GM06990 (cell line): ENCODE data around the gene ONECUT3.

Experiments used
- DNase-seq: peaks from one replicate; pipeline ENCODE4 v3.0.0-alpha.2; 2011; ENCODE audit not compliant: insufficient read length; ENCODE audit errors: extremely low read depth
- H3K27me3 ChIP-seq: replicated peaks from 2 replicates; pipeline ENCODE4 v1.6.0; 2011; ENCODE audit warnings: low read length; ENCODE audit not compliant: control insufficient read depth, insufficient read depth
- H3K36me3 ChIP-seq: 2 replicates; pipeline ENCODE4 v1.5.1; 2011; ENCODE audit warnings: low read length; ENCODE audit not compliant: control insufficient read depth, insufficient read depth
- H3K4me3 ChIP-seq: replicated peaks from 2 replicates; pipeline ENCODE4 v1.5.1; 2011; ENCODE audit warnings: low read depth, mild to moderate bottlenecking, control low read depth, low read length
- TF ChIP-seq, protein P1 (sequence below): IDR thresholded peaks from 2 replicates; pipeline ENCODE4 v1.5.1; 2011; ENCODE audit warnings: low read length, control low read depth, mild to moderate bottlenecking, inconsistent platforms; ENCODE audit not compliant: insufficient read depth, poor library complexity, severe bottlenecking

The ONECUT3 gene

GRCh38 chr19:1748115-1748872 lies 5.0 kb upstream of the ONECUT3 start:
- Histone ChIP-seq H3K27me3 (peaks cover 3% of the 10 kb centered on the region), H3K4me3 (peak overlapping the region; percentile 22), H3K36me3 (no peaks in the 10 kb centered on the region)
- TF ChIP-seq, protein P1, sequence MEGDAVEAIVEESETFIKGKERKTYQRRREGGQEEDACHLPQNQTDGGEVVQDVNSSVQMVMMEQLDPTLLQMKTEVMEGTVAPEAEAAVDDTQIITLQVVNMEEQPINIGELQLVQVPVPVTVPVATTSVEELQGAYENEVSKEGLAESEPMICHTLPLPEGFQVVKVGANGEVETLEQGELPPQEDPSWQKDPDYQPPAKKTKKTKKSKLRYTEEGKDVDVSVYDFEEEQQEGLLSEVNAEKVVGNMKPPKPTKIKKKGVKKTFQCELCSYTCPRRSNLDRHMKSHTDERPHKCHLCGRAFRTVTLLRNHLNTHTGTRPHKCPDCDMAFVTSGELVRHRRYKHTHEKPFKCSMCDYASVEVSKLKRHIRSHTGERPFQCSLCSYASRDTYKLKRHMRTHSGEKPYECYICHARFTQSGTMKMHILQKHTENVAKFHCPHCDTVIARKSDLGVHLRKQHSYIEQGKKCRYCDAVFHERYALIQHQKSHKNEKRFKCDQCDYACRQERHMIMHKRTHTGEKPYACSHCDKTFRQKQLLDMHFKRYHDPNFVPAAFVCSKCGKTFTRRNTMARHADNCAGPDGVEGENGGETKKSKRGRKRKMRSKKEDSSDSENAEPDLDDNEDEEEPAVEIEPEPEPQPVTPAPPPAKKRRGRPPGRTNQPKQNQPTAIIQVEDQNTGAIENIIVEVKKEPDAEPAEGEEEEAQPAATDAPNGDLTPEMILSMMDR: no peak
- peak; percentile 64 for DNase-seq

DNA sequence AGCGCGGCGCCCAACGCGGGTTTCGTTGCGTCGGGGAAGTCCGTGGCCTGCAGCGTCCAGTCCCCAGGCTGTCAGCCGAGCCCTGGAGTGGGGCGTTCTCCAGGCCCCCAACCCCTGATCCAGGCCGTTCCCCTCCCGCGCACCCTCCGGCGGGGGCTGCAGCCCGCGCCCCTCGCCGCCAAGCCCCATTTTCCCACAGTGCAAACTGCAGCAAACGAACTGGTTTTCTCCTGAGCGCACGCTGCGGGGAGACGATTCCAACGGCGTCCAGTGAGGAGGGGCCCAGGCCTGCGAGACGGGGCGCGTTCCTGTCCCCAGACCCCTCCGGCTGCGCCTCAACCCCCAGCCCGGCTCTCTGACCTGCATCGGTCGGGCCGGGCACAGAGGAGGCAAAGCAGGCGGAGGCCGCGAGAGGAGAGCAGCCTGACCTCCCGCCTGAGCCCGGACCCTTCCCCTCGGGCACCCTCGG lies 4.4 kb upstream of the ONECUT3 start:
- DNase-seq: no peak
- Histone ChIP-seq H3K27me3 (peaks cover 3% of the 10 kb centered on the region), H3K4me3 (no peak overlapping the region), H3K36me3 (no peaks in the 10 kb centered on the region)
- TF ChIP-seq, protein P1: no peak

- Histone ChIP-seq H3K27me3 (peaks cover 3% of the 10 kb centered on the region), H3K4me3 (no peak overlapping the region)
- TF ChIP-seq, protein P1: no peak
Measured at GRCh38 chr19:1749373-1750342, 3.6 kb upstream of the ONECUT3 start.

GRCh38 chr19:1750343-1751021 lies 2.8 kb upstream of the ONECUT3 start:
- H3K27me3 ChIP-seq: peaks cover 4% of the 10 kb centered on the region
- no peaks in the 10 kb centered on the region for H3K36me3 ChIP-seq
- TF ChIP-seq, protein P1: no peak
- H3K4me3 ChIP-seq: no peak overlapping the region
- no peak for DNase-seq

More at GRCh38 chr19:1749373-1750342, 3.6 kb upstream of the ONECUT3 start:
- no peaks in the 10 kb centered on the region for H3K36me3 ChIP-seq
- DNase-seq: no peak

GRCh38 chr19:1751367-1752008 lies 1.8 kb upstream of the ONECUT3 start:
- TF ChIP-seq, protein P1: no peak
- peaks cover 4% of the 10 kb centered on the region for H3K27me3 ChIP-seq
- no peak for DNase-seq
- no peaks in the 10 kb centered on the region for H3K36me3 ChIP-seq
- no peak overlapping the region for H3K4me3 ChIP-seq
